Stimulated activated effector memory CD8-positive, alpha-beta T cell treated with anti-CD3 and anti-CD28 coated beads, Interleukin-12 subunit alpha, Interleukin-12 subunit beta, amount 100 ng/mL, for 72 hours (primary cell): ENCODE data around the gene PSIP1.

Experiments
- ATAC-seq: fragments of 150-1000 bp; cut with Tn5 transposase; 2 replicates; pipeline ENCODE4 v1.10.0; 2021
- DNase-seq, 2 donors: peaks; one replicate each; pipeline ENCODE4 v3.0.0; 2021 to 2022; ENCODE audit warnings: low spot score in 2 of 2
- H3K27ac Mint-ChIP-seq: one replicate; pipeline ENCODE4 v1.8.0; 2022; ENCODE audit warnings: mild to moderate bottlenecking, mixed read lengths
- H3K36me3 Mint-ChIP-seq: one replicate; pipeline ENCODE4 v1.8.0; 2022; ENCODE audit warnings: mild to moderate bottlenecking, mixed read lengths
- H3K4me1 Mint-ChIP-seq: one replicate; pipeline ENCODE4 v1.8.0; 2022; ENCODE audit warnings: mixed read lengths
- H3K4me3 Mint-ChIP-seq: one replicate; pipeline ENCODE4 v1.8.0; 2022; ENCODE audit warnings: mild to moderate bottlenecking, mixed read lengths
- H3K9me3 Mint-ChIP-seq: one replicate; pipeline ENCODE4 v1.8.0; 2022; ENCODE audit warnings: mixed read lengths

Gene PSIP1

DNA sequence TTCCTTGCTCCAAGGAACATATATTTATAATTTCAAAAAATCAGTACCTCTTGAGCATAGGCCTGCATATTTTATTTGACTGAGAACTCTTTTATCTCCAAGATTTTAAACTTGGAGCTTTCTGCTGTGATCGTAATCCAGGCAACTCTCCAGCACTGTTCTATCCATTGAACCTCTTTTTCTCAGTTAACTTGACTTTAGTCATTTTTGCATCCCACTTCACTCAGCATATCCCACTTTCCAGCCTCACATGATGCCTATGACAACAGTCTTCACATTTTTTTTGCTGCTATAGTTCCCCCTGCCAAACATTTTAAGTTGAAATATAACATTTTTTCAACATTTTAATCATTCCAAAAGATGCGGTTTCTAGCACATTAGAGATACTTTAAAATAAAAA lies 9.1 kb upstream of the PSIP1 start:
- DNase-seq (no peak), ATAC-seq (no peak)
- Mint-ChIP-seq H3K4me3 (no peak overlapping the region), H3K4me1 (no peaks in the 10 kb centered on the region), H3K36me3 (no peaks in the 10 kb centered on the region), H3K27ac (no peak overlapping the region), H3K9me3 (no peaks in the 10 kb centered on the region)

GRCh38 chr9:15513335-15513734 lies 2.6 kb upstream of the PSIP1 start:
- no peak overlapping the region for H3K27ac Mint-ChIP-seq

DNA sequence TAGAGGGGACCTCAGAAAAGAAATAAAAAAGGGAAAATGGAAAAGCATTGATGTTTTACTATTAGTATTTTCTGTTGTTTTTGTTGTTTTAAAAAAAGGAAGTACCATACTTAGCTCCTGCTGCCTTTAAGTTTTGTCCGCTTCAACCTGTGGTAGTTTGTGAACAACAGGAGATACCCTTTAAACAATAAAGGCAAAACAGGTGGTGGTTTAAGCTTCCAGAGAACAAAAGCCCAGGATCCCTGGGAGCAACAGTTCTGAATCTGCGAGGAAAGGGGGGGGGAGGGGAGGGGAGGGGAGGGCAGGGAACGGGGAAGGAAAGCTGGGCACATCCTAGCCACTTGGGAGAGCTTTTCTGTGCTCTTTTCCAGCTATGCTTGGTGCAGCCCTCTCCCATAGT lies 2.1 kb upstream of the PSIP1 start:
- H3K4me1 Mint-ChIP-seq = peaks cover 36% of the 10 kb centered on the region
- H3K4me3 Mint-ChIP-seq = no peak overlapping the region
- H3K27ac Mint-ChIP-seq = no peak overlapping the region
- ATAC-seq (no peak), DNase-seq (no peak)
- no peaks in the 10 kb centered on the region for H3K9me3 Mint-ChIP-seq
- peaks cover 35% of the 10 kb centered on the region for H3K36me3 Mint-ChIP-seq

More at GRCh38 chr9:15513335-15513734, 2.6 kb upstream of the PSIP1 start:
- Mint-ChIP-seq H3K9me3 (no peaks in the 10 kb centered on the region), H3K36me3 (peaks cover 30% of the 10 kb centered on the region), H3K4me3 (no peak overlapping the region), H3K4me1 (peaks cover 33% of the 10 kb centered on the region)
- DNase-seq (no peak), ATAC-seq (no peak)

DNA sequence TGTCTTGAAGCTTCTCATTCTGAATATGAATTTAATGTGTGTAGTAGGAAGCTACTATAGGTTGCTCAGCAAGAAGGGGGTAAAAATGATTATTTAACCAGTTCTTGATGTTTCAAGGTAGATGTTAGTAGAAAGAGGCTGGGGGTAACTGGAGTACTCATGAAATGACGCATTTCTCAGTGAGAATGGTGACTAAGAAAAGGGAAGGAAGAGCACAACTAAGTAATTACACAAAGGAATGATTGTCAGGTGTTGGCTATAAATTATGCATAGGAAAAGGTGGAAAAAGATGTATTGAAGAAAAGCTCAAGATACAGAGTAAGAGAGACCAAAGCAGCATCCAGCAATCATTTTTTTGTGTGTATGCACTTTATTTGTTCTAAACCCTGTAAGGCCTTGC lies 1.4 kb upstream of the PSIP1 start:
- no peaks in the 10 kb centered on the region for H3K9me3 Mint-ChIP-seq
- no peak overlapping the region for H3K4me3 Mint-ChIP-seq
- ATAC-seq = no peak
- H3K27ac Mint-ChIP-seq = no peak overlapping the region
- peaks cover 42% of the 10 kb centered on the region for H3K36me3 Mint-ChIP-seq
- DNase-seq = no peak
- peaks cover 36% of the 10 kb centered on the region for H3K4me1 Mint-ChIP-seq

DNA sequence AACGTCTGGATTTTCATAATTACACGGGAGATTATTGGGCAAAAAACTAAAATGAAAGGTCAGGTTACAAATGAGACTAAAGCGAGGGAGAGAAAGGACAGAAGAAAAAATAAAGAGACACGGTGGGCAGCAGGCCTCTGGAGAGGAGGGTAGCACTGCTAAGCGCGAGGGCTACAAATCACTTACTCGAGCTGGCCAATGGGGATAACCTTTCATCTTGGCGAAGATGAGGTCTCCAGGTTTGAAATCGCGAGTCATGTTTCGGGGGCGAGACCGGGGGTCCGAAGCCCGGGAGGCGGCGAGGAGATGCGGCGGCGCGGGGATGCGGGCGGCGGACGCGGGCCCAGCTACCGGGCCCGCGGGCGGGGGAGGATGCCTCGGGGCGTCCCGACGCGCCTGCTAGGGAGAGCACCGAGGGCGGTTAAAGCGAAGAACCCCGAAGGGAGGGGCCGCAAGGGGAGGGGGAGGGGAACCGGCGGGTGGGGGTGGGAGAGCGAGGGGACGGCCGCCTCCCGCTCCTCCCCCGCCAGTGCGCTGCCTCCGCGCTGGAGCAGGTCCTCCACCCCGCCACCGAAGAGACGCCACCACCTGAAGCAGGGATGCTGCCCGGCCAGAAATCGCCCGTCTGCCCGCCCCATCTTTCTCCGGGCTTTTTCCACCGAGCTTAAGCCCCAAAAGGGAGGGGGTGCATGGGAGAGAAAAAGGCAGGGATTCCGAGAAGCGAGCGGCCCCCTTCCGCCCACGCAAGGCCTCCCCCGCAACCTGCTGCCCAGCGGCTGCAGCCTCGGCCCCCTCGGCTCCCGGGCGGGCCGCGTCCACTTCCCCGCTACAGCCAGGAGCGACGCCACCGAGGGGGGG lies 610 bp downstream of the PSIP1 start:
- H3K27ac Mint-ChIP-seq = peak overlapping the region; percentile 99
- peaks cover 62% of the 10 kb centered on the region for H3K36me3 Mint-ChIP-seq
- ATAC-seq = peak; percentile 66
- peak overlapping the region; percentile 80 for H3K4me3 Mint-ChIP-seq
- H3K9me3 Mint-ChIP-seq = no peaks in the 10 kb centered on the region
- DNase-seq = no peak
- H3K4me1 Mint-ChIP-seq = peaks cover 50% of the 10 kb centered on the region

- ATAC-seq (no peak), DNase-seq (no peak)
- Mint-ChIP-seq H3K4me3 (no peak overlapping the region), H3K4me1 (peaks cover 53% of the 10 kb centered on the region), H3K9me3 (no peaks in the 10 kb centered on the region), H3K27ac (no peak overlapping the region), H3K36me3 (peaks cover 100% of the 10 kb centered on the region)
Observed at GRCh38 chr9:15505921-15506320, 4.8 kb downstream of the PSIP1 start.

DNA sequence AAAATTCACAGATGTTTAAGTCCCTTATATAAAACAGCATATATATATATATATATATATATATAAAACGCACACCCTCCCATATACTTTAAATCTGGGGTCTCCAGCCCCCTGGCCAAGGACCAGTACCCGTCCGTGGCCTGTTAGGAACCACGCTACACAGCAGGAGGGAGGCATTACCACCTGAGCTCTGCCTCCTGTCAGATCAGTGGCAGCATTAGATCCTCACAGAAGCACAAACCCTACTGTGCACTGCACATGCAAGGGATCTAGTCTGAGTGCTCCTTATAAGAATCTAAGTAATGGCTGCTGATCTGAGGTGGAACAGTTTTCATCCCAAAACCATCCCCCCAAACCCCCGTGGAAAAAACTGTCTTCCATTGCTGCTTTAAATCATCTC lies 9.0 kb downstream of the PSIP1 start:
- no peak overlapping the region for H3K4me3 Mint-ChIP-seq
- peak overlapping the region; percentile 5 for H3K27ac Mint-ChIP-seq
- peaks cover 96% of the 10 kb centered on the region for H3K36me3 Mint-ChIP-seq
- DNase-seq (no peak), ATAC-seq (no peak)
- no peaks in the 10 kb centered on the region for H3K9me3 Mint-ChIP-seq
- H3K4me1 Mint-ChIP-seq = peaks cover 34% of the 10 kb centered on the region

GRCh38 chr9:15501179-15501578 lies 9.6 kb downstream of the PSIP1 start:
- H3K4me3 Mint-ChIP-seq = no peak overlapping the region
- H3K4me1 Mint-ChIP-seq = peaks cover 28% of the 10 kb centered on the region
- H3K9me3 Mint-ChIP-seq = no peaks in the 10 kb centered on the region
- H3K36me3 Mint-ChIP-seq = peaks cover 95% of the 10 kb centered on the region
- H3K27ac Mint-ChIP-seq = no peak overlapping the region
- ATAC-seq (no peak), DNase-seq (no peak)

DNA sequence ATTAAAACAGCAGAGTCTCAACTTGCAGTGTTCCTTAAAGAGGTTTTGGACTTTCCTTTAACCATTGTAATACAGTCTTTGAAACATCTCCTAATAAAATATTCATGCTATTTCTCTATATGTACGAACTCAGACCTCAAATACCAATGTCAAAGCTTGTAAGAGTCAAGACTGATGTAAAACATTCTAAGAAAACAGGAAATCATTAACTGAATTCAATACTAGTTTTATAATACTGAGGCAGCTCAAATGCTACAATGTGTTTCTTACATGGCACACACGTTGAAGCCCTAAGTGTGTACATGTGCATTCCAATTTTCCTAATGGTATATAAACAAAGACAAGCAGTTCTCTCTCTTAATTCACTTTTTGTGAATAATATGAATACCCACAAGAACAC lies 11.6 kb downstream of the PSIP1 start:
- Mint-ChIP-seq H3K9me3 (no peaks in the 10 kb centered on the region), H3K4me1 (peaks cover 31% of the 10 kb centered on the region), H3K4me3 (no peak overlapping the region), H3K36me3 (peaks cover 84% of the 10 kb centered on the region), H3K27ac (peak overlapping the region; percentile 65)
- DNase-seq = no peak
- no peak for ATAC-seq

- peaks cover 33% of the 10 kb centered on the region for H3K4me1 Mint-ChIP-seq
- DNase-seq (no peak), ATAC-seq (no peak)
- H3K4me3 Mint-ChIP-seq = no peak overlapping the region
- peaks cover 83% of the 10 kb centered on the region for H3K36me3 Mint-ChIP-seq
- no peak overlapping the region for H3K27ac Mint-ChIP-seq
- no peaks in the 10 kb centered on the region for H3K9me3 Mint-ChIP-seq
Observed at GRCh38 chr9:15498246-15498995, 12.3 kb downstream of the PSIP1 start.

DNA sequence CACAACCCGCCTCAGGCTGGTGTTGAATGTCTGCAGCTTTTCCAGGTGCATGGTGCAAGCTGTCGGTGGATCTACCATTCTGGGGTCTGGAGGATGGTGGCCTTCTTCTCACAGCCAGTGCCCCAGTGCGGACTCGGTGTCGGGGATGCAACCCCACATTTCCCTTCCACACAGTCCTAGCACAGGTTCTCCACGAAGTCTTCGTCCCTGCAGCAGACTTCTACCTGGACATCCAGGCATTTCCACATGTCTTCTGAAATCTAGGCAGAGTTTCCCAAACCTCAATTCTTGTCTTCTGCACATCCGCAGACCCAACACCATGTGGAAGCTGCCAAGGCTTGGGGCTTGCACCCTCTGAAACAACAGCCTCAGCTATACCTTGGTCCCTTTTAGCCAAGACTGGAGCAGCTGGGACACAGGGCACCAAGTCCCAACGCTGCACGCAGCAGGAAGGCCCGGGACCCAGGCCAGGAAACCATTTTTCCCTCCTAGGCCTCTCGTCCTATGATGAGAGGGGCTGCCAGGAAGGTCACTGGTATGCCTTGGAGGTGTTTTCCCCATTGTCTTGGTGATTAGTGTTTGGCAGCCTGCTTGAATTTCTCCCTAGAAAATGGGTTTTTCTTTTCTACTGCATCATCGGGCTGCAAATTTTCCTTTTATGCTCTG lies 18.2 kb downstream of the PSIP1 start:
- no peak for DNase-seq
- Mint-ChIP-seq H3K36me3 (peaks cover 77% of the 10 kb centered on the region), H3K4me1 (peaks cover 29% of the 10 kb centered on the region), H3K27ac (peak overlapping the region; percentile 51), H3K9me3 (no peaks in the 10 kb centered on the region), H3K4me3 (no peak overlapping the region)
- no peak for ATAC-seq

- H3K4me3 Mint-ChIP-seq = no peak overlapping the region
- H3K4me1 Mint-ChIP-seq = peaks cover 29% of the 10 kb centered on the region
- no peaks in the 10 kb centered on the region for H3K9me3 Mint-ChIP-seq
- H3K36me3 Mint-ChIP-seq = peaks cover 77% of the 10 kb centered on the region
- DNase-seq = no peak
- peak overlapping the region; percentile 6 for H3K27ac Mint-ChIP-seq
- no peak for ATAC-seq
Observed at GRCh38 chr9:15491950-15492349, 18.8 kb downstream of the PSIP1 start.

DNA sequence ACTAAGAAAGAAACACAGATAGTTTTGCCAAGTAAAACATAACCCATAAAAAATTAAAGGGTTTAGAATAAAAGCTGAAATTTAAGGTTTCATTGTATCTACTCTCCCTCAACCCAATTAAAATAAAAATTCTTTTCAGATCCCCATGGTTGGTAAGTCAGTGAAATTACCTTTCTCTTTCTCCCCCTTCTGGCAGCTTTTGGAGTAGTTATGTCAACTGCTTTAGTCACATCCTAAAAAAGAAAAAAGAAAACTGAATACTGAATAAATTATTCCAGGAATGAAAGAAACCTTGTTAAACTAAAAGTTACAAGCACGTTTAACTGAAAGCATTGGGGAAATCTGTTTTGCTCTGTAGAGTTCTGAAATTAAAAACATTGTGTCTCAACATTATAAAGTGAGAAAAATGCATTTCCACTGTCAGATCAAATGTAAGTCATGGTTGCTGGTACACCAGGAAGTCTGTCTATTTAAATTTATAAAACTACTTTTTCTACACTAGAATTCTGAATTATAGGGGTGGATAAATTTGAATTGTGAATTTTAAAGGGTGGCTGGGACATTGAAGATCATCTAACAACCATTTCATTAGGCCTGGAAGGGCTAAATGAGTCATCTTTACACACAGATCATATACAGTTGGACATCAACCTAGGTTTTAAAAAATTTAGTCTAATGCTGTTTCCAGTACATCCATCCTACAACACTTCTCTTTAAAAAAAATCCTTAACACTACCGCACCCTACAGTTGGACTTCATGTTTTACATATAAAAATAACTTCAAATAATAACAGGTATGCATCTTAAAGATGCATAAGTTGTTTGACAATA lies 24.7 kb downstream of the PSIP1 start:
- peaks cover 23% of the 10 kb centered on the region for H3K4me1 Mint-ChIP-seq
- peak overlapping the region; percentile 64 for H3K27ac Mint-ChIP-seq
- peaks cover 88% of the 10 kb centered on the region for H3K36me3 Mint-ChIP-seq
- ATAC-seq (no peak), DNase-seq (no peak)
- H3K9me3 Mint-ChIP-seq = no peaks in the 10 kb centered on the region
- no peak overlapping the region for H3K4me3 Mint-ChIP-seq

- peak; percentile 44 for ATAC-seq
- DNase-seq = no peak
- Mint-ChIP-seq H3K4me1 (peaks cover 28% of the 10 kb centered on the region), H3K36me3 (peaks cover 87% of the 10 kb centered on the region), H3K9me3 (no peaks in the 10 kb centered on the region), H3K4me3 (no peak overlapping the region), H3K27ac (no peak overlapping the region)
Observed at GRCh38 chr9:15484802-15485201, 26.0 kb downstream of the PSIP1 start.

- no peak overlapping the region for H3K4me3 Mint-ChIP-seq
- H3K4me1 Mint-ChIP-seq = peaks cover 29% of the 10 kb centered on the region
- no peak for DNase-seq
- peaks cover 87% of the 10 kb centered on the region for H3K36me3 Mint-ChIP-seq
- H3K9me3 Mint-ChIP-seq = no peaks in the 10 kb centered on the region
- H3K27ac Mint-ChIP-seq = peak overlapping the region; percentile 8
- no peak for ATAC-seq
Observed at GRCh38 chr9:15482146-15482545, 28.6 kb downstream of the PSIP1 start.
